ENCODE data around the gene DDX51.

GRCh38 chr12:132186857-132187620 is 42.9 kb upstream of the DDX51 start:
- TF ChIP-seq CTCF (IDR thresholded peaks at IDR 0.05 in 2 of 3, conservative IDR thresholded peaks at IDR 0.05 in 1 of 3; ENCODE audit: borderline replicate concordance in 1 of 3, insufficient read depth in 1 of 3, low read depth in 2 of 3, low read length in 2 of 3) (no peak), POLR2AphosphoS5 (IDR thresholded peaks at IDR 0.05; ENCODE audit: low read depth, low read length) (no peak), FOSL1 (IDR thresholded peaks at IDR 0.05; ENCODE audit: low read depth) (no peak), REST (IDR thresholded peaks at IDR 0.05; ENCODE audit: low read depth) (no peak), MAX (IDR thresholded peaks at IDR 0.05) (no peak), JUND (IDR thresholded peaks at IDR 0.05) (no peak), EGR1 (IDR thresholded peaks at IDR 0.05; ENCODE audit: low read depth) (no peak), CBX3 (IDR thresholded peaks at IDR 0.05; ENCODE audit: low read depth) (no peak), CEBPB (IDR thresholded peaks at IDR 0.05; ENCODE audit: low read depth) (no peak), SIN3A (IDR thresholded peaks at IDR 0.05; ENCODE audit: low read depth) (no peak), POLR2A (IDR thresholded peaks at IDR 0.05; ENCODE audit: borderline replicate concordance, extremely low read depth, insufficient read depth, insufficient read length) (no peak), EZH2phosphoT487 (IDR thresholded peaks at IDR 0.05; ENCODE audit: borderline replicate concordance) (no peak)

Data from HCT116 (cell line).